AG10803 (cell line): ENCODE results near the gene RAB3B.

Experiments
- DNase-seq: peaks from one replicate; pipeline ENCODE4 v3.0.0; 2010; ENCODE audit warnings: low read depth
- H3K4me3 ChIP-seq: 2 replicates; pipeline ENCODE4 v1.5.1; 2011; ENCODE audit warnings: mild to moderate bottlenecking, low read length, control low read depth
- TF ChIP-seq, protein P1 (sequence below): conservative IDR thresholded peaks from 2 replicates; pipeline ENCODE4 v1.5.1; 2011; ENCODE audit warnings: mild to moderate bottlenecking, low read length, control low read depth, inconsistent platforms

Gene RAB3B, protein sequence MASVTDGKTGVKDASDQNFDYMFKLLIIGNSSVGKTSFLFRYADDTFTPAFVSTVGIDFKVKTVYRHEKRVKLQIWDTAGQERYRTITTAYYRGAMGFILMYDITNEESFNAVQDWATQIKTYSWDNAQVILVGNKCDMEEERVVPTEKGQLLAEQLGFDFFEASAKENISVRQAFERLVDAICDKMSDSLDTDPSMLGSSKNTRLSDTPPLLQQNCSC

DNA sequence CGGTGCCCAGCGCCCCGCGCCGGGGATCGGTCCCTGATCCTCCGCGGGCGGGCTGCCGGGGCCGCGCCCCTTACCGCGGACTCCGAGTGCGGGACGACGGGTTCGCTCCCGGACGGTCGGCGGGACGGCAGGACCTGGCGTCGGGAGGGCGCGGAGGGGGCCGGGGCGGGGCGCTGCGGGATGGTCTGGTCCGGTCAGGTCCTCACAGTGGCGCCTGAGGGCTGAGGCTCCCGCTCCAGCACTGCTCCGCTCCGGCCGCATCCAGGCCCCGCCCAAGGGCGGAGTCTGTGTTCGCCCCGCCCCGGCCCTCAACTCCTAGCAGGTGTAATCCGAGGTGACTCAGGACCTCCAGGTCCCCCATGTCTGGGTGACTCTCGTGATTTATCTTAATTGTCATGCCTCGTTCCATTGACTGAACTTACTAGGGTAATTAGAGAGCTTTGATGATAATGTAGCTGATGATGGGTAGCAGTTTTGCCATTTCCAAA is at the start of gene RAB3B:
Gene RAB3B, minus strand, starts transcription at position 223 of the 488 bp plus-strand sequence. CDS start 13,583 bp downstream, outside the sequence.
- H3K4me3 ChIP-seq = peak within 1 kb of the TSS; percentile 66
- TF ChIP-seq, protein P1, sequence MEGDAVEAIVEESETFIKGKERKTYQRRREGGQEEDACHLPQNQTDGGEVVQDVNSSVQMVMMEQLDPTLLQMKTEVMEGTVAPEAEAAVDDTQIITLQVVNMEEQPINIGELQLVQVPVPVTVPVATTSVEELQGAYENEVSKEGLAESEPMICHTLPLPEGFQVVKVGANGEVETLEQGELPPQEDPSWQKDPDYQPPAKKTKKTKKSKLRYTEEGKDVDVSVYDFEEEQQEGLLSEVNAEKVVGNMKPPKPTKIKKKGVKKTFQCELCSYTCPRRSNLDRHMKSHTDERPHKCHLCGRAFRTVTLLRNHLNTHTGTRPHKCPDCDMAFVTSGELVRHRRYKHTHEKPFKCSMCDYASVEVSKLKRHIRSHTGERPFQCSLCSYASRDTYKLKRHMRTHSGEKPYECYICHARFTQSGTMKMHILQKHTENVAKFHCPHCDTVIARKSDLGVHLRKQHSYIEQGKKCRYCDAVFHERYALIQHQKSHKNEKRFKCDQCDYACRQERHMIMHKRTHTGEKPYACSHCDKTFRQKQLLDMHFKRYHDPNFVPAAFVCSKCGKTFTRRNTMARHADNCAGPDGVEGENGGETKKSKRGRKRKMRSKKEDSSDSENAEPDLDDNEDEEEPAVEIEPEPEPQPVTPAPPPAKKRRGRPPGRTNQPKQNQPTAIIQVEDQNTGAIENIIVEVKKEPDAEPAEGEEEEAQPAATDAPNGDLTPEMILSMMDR = no peak
- peak; percentile 66 for DNase-seq

DNA sequence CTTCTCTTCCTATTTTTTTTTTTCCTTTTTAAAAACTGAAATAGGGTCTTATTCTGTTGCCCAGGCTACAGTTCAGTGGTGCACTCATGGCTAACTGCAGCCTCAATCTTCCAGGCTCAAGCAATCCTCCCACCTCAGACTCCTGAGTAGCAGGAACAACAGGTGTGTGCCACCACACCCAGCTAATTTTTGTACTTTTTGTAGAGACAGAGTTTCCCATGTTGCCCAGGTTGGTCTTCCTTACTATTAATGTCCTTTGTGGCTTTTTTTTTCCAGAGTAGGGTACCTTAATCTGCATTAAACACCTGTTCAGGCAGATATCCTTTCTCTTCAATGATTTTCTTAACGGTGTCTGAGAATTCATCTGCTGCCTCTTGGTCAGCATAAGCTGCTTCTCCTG is 47.4 kb upstream of the RAB3B start:
- TF ChIP-seq, protein P1 = no peak
- no peak overlapping the region for H3K4me3 ChIP-seq
- DNase-seq = no peak

DNA sequence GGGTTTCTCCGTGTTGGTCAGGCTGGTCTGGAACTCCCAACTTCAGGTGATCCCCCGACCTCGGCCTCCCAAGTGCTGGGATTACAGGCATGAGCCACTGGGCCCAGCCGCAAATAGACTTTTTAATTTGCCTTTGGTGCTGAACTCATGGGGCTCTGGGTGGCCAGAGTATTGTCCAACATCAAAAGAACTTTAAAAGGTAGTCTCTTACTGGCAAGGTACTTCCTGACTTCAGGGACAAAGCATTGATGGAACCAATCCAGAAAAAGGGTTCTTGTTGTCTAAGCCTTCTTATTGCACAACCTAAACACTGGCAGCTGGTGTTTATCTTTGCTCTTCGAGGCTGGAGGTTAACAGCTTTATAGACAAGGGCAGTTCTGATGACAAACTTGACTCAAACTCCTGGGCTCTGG is 46.9 kb upstream of the RAB3B start:
- TF ChIP-seq, protein P1 = no peak
- H3K4me3 ChIP-seq = no peak overlapping the region
- DNase-seq = peak; percentile 58

DNA sequence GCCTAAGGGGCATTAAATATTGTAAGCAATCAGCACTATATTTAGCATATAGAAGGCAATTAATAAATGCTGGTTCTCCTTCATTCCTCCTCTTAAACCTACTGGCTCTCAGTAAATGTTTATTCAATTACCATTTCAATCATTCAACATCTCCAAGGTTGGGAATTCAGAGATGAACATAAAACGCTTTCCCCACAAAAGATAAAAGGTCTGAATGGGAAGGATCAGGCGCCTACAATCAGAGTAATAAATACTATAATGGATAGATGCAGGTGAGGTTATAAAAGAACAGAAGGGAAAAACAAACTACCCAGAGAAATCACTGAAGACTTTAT is 43.5 kb upstream of the RAB3B start:
- no peak for DNase-seq
- TF ChIP-seq, protein P1 = no peak
- H3K4me3 ChIP-seq = peak overlapping the region; percentile 91

DNA sequence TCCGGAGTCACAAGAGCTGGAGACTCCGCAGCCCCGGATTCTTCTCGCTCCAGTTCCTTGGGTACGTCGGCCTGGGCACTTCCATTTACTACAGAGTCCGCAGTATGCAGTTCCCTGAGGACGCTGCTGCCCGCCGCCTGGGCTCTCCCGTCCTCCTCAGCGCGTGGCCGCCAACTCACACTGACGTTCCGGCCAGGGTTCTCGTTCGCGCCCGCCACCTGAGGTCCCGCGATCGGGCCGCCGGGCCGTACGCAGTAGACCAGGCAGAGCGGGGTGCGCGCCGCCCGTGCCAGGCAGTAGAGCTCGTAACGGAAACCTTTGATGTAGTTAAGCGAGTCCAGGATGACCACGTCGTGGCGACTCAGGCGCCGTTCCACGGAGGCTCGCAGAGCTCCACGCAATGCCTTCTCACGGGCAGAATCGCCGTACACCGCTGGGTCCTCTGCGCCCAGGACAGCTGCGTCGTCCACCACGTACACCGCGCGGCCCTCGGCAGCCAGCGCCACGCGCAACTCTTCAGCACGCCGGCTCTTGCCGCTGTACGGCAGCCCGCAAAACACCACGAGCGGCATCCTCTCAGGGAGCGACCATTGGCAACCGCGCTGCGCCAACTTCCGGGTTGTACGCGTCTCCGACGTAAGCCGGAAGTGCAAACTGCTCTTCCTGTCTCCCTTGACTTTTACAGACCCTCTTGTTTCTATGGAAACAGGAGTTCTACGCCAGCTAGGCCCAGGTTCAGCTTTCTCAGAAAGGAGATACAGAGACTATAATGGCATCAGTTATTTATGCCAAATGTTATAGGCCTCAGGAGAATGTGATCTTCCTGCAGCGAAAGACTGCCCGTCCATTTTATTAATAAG is 42.9 kb upstream of the RAB3B start, which contains the start of gene KTI12:
Gene KTI12, minus strand, starts transcription at position 621 of the 860 bp plus-strand sequence. Its CDS starts 49 bp downstream, at position 572.
- peak; percentile 90 for DNase-seq
- peak within 1 kb of the TSS; percentile 91 for H3K4me3 ChIP-seq
- TF ChIP-seq, protein P1 = no peak

DNA sequence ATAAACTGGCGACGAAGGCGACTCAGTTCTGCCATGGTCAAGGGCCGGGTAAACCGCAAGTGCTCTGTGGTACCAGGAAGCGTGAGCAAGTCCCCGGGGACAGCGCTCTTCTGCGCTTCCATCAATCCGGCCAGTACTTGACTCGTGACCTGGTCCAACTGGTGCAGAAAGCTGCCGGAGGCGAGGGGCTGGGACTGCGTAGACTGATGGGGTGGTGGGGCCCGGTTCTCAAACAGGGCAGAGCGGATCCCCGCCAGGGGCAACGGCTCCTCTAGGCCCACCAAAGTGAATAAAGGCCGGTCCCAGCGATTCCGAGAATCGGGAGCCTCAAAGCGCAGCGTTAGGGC is 42.3 kb upstream of the RAB3B start:
- H3K4me3 ChIP-seq = peak overlapping the region; percentile 91
- TF ChIP-seq, protein P1 = no peak
- DNase-seq = peak; percentile 69
